HEK293 (cell line): ENCODE data around the gene ERCC5.

Experiments
- BCL11B ChIP-seq: fragments of 450-650 bp; formaldehyde crosslinking; IDR thresholded peaks from 2 replicates; pipeline ENCODE4 v1.5.1; 2016; ENCODE audit warnings: low read depth, missing biosample characterization, missing genetic modification characterization
- CTCF ChIP-seq: fragments of 450-650 bp; formaldehyde crosslinking; IDR thresholded peaks from 2 replicates; pipeline ENCODE4 v1.5.1; 2016; ENCODE audit warnings: missing biosample characterization, missing genetic modification characterization
- KLF9 ChIP-seq: fragments of 450-650 bp; formaldehyde crosslinking; IDR thresholded peaks from 2 replicates; pipeline ENCODE4 v1.5.1; 2016; ENCODE audit warnings: missing biosample characterization, missing genetic modification characterization, low read depth
- TRIM28 ChIP-seq: IDR thresholded peaks from 2 replicates; pipeline ENCODE4 v1.6.1; 2011; ENCODE audit warnings: low read length, control low read depth, borderline replicate concordance
- ZNF239 ChIP-seq: fragments of 450-650 bp; formaldehyde crosslinking; IDR thresholded peaks from 2 replicates; pipeline ENCODE4 v1.5.1; 2016; ENCODE audit warnings: missing biosample characterization, missing genetic modification characterization
- ZNF274 ChIP-seq, 2 experiments: fragments of 200-500 bp in 1 of 2; fragments of 450-650 bp in 1 of 2; sonication (Bioruptor generic) in 1 of 2; formaldehyde crosslinking in 1 of 2; IDR thresholded peaks; 2 replicates each; pipeline versions ENCODE4 v1.5.1 to v1.6.1; 2014 to 2016; ENCODE audit warnings: borderline replicate concordance in 1 of 2, inconsistent platforms in 1 of 2, low read length in 1 of 2, missing biosample characterization in 1 of 2, missing genetic modification characterization in 1 of 2
- ZNF341 ChIP-seq: fragments of 450-650 bp; formaldehyde crosslinking; IDR thresholded peaks from 2 replicates; pipeline ENCODE4; 2016; ENCODE audit warnings: low read depth, missing biosample characterization, missing genetic modification characterization
- ZNF354C ChIP-seq: fragments of 450-650 bp; formaldehyde crosslinking; IDR thresholded peaks from 2 replicates; pipeline ENCODE4 v1.5.1; 2016; ENCODE audit warnings: missing biosample characterization, missing genetic modification characterization, low read depth, borderline replicate concordance
- ZNF707 ChIP-seq: fragments of 450-650 bp; formaldehyde crosslinking; IDR thresholded peaks from 2 replicates; pipeline ENCODE4 v1.5.1; 2016; ENCODE audit warnings: missing biosample characterization, missing genetic modification characterization

DNA sequence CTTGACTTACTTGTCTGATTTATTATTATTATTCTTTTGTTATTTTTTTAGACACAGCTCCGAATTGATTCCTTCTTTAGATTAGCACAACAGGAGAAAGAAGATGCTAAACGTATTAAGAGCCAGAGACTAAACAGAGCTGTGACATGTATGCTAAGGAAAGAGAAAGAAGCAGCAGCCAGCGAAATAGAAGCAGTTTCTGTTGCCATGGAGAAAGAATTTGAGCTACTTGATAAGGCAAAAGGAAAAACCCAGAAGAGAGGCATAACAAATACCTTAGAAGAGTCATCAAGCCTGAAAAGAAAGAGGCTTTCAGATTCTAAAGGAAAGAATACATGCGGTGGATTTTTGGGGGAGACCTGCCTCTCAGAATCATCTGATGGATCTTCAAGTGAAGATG lies 29.4 kb downstream of the ERCC5 start:
- TF ChIP-seq ZNF239 (tag by site-specific recombination) (no peak), ZNF707 (tag by site-specific recombination) (no peak), ZNF341 (no peak), ZNF274 (IDR thresholded peaks at IDR 0.05; ENCODE audit: low read length) (no peak), ZNF274 (tag by site-specific recombination; IDR thresholded peaks at IDR 0.05; ENCODE audit: borderline replicate concordance) (no peak), CTCF (tag by site-specific recombination) (no peak), BCL11B (tag by site-specific recombination) (no peak), KLF9 (tag by site-specific recombination) (no peak), ZNF354C (tag by site-specific recombination) (no peak), TRIM28 (no peak)
